ENCODE results near the gene TMEM50A. TPM values are rescaled to one million over a fixed set of nuclear protein-coding genes. Genes with fewer than 3 reads are reported as not detected.

The TMEM50A gene
- total and polyA plus RNA-seq, 9 of the 15 experiments (the other 6 are each of a cell fraction or from before 2014, with no cell fraction given) = 43.7 to 195 (median 137) TPM

DNA sequence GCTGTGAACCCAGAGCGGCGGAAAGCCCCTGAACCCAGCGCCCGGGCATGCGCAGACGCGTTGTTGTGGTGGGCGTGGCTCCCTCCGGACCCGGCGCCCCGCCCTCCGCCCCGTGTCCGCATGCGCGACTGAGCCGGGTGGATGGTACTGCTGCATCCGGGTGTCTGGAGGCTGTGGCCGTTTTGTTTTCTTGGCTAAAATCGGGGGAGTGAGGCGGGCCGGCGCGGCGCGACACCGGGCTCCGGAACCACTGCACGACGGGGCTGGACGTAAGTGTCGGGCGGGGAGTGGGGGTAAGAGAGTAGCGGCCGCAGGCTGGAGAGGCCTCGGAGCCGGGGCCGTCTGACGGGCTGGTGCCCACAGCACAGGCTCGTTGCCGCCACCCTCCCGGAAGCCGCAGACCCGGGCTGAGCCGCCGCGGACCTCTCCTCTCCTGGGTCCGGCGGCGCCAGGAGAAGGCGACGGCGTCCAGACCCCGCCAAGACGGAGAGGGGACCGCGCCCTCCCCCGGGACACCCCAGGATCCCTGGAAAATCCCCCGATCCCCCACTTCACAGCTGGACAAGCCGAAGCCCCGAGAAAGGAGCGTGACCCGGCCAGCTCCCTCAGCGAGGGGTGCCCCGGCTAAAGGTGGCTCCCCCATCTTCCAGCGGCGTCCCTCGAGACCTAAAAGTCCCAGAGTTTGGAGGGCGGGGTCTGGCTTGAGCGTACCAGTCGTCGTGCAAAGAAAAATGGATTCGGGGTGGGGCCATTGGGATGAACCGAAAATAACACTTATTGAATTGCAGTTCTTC, at the start of gene TMEM50A (continued):
- TF ChIP-seq, protein P1, sequence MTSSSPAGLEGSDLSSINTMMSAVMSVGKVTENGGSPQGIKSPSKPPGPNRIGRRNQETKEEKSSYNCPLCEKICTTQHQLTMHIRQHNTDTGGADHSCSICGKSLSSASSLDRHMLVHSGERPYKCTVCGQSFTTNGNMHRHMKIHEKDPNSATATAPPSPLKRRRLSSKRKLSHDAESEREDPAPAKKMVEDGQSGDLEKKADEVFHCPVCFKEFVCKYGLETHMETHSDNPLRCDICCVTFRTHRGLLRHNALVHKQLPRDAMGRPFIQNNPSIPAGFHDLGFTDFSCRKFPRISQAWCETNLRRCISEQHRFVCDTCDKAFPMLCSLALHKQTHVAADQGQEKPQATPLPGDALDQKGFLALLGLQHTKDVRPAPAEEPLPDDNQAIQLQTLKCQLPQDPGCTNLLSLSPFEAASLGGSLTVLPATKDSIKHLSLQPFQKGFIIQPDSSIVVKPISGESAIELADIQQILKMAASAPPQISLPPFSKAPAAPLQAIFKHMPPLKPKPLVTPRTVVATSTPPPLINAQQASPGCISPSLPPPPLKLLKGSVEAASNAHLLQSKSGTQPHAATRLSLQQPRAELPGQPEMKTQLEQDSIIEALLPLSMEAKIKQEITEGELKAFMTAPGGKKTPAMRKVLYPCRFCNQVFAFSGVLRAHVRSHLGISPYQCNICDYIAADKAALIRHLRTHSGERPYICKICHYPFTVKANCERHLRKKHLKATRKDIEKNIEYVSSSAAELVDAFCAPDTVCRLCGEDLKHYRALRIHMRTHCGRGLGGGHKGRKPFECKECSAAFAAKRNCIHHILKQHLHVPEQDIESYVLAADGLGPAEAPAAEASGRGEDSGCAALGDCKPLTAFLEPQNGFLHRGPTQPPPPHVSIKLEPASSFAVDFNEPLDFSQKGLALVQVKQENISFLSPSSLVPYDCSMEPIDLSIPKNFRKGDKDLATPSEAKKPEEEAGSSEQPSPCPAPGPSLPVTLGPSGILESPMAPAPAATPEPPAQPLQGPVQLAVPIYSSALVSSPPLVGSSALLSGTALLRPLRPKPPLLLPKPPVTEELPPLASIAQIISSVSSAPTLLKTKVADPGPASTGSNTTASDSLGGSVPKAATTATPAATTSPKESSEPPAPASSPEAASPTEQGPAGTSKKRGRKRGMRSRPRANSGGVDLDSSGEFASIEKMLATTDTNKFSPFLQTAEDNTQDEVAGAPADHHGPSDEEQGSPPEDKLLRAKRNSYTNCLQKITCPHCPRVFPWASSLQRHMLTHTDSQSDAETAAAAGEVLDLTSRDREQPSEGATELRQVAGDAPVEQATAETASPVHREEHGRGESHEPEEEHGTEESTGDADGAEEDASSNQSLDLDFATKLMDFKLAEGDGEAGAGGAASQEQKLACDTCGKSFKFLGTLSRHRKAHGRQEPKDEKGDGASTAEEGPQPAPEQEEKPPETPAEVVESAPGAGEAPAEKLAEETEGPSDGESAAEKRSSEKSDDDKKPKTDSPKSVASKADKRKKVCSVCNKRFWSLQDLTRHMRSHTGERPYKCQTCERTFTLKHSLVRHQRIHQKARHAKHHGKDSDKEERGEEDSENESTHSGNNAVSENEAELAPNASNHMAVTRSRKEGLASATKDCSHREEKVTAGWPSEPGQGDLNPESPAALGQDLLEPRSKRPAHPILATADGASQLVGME (CRISPR knock-in tag; IDR thresholded peaks at IDR 0.05) = peak; percentile 79; the same call in 1 of the 2 replicates
- TF ChIP-seq ZNF324 (CRISPR knock-in tag; IDR thresholded peaks at IDR 0.05) = no peak; the same call in 1 of the 2 replicates
- TF ChIP-seq SNIP1 (IDR thresholded peaks at IDR 0.05; ENCODE audit: low read depth) = no peak
- TF ChIP-seq, protein P2, sequence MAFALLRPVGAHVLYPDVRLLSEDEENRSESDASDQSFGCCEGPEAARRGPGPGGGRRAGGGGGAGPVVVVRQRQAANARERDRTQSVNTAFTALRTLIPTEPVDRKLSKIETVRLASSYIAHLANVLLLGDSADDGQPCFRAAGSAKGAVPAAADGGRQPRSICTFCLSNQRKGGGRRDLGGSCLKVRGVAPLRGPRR (CRISPR knock-in tag; IDR thresholded peaks at IDR 0.05) = 0 out of 2 replicates have a peak, but pooled peaks have one; percentile 30
- no peak for TF ChIP-seq IFI16 (CRISPR knock-in tag; IDR thresholded peaks at IDR 0.05)
- no peak for TF ChIP-seq EP300 (IDR thresholded peaks at IDR 0.05; ENCODE audit: low read length)
- TF ChIP-seq, protein P3, sequence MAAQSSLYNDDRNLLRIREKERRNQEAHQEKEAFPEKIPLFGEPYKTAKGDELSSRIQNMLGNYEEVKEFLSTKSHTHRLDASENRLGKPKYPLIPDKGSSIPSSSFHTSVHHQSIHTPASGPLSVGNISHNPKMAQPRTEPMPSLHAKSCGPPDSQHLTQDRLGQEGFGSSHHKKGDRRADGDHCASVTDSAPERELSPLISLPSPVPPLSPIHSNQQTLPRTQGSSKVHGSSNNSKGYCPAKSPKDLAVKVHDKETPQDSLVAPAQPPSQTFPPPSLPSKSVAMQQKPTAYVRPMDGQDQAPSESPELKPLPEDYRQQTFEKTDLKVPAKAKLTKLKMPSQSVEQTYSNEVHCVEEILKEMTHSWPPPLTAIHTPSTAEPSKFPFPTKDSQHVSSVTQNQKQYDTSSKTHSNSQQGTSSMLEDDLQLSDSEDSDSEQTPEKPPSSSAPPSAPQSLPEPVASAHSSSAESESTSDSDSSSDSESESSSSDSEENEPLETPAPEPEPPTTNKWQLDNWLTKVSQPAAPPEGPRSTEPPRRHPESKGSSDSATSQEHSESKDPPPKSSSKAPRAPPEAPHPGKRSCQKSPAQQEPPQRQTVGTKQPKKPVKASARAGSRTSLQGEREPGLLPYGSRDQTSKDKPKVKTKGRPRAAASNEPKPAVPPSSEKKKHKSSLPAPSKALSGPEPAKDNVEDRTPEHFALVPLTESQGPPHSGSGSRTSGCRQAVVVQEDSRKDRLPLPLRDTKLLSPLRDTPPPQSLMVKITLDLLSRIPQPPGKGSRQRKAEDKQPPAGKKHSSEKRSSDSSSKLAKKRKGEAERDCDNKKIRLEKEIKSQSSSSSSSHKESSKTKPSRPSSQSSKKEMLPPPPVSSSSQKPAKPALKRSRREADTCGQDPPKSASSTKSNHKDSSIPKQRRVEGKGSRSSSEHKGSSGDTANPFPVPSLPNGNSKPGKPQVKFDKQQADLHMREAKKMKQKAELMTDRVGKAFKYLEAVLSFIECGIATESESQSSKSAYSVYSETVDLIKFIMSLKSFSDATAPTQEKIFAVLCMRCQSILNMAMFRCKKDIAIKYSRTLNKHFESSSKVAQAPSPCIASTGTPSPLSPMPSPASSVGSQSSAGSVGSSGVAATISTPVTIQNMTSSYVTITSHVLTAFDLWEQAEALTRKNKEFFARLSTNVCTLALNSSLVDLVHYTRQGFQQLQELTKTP (IDR thresholded peaks at IDR 0.05; ENCODE audit: low read depth in 1 of 2, partially characterized antibody in 2 of 2) = peak in 1 of 2 experiments; percentile 73
- TF ChIP-seq SMAD3 (CRISPR knock-in tag; conservative IDR thresholded peaks at IDR 0.05) = no peak
- TF ChIP-seq, protein P4, sequence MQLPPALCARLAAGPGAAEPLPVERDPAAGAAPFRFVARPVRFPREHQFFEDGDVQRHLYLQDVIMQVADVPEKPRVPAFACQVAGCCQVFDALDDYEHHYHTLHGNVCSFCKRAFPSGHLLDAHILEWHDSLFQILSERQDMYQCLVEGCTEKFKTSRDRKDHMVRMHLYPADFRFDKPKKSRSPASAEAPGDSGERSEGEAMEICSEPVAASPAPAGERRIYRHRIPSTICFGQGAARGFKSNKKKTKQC (CRISPR knock-in tag; IDR thresholded peaks at IDR 0.05) = peak; percentile 88; the same call in 1 of the 2 replicates
- TF ChIP-seq, protein P5, sequence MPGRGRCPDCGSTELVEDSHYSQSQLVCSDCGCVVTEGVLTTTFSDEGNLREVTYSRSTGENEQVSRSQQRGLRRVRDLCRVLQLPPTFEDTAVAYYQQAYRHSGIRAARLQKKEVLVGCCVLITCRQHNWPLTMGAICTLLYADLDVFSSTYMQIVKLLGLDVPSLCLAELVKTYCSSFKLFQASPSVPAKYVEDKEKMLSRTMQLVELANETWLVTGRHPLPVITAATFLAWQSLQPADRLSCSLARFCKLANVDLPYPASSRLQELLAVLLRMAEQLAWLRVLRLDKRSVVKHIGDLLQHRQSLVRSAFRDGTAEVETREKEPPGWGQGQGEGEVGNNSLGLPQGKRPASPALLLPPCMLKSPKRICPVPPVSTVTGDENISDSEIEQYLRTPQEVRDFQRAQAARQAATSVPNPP (IDR thresholded peaks at IDR 0.05; ENCODE audit: borderline replicate concordance, insufficient read depth, insufficient read length) = no peak
- no peak for TF ChIP-seq ZNF3 (CRISPR knock-in tag; IDR thresholded peaks at IDR 0.05)
- TF ChIP-seq RBBP5 (IDR thresholded peaks at IDR 0.05; ENCODE audit: borderline replicate concordance, insufficient read depth, low read length, poor library complexity, severe bottlenecking) = peak; percentile 84
- TF ChIP-seq NELFE (IDR thresholded peaks at IDR 0.05; ENCODE audit: insufficient read depth, insufficient read length) = no peak
- no peak for TF ChIP-seq TFAM (CRISPR knock-in tag; conservative IDR thresholded peaks at IDR 0.05)
